ENCODE measurements around the gene TRRAP.
A peak's percentile ranks its signal among the peaks of the same experiment; 100 is the strongest.
"Not testable (repeated sequence)": the region's sequence is repeated elsewhere in the genome, so short reads cannot be mapped to it uniquely, and the experiment has no call there.

The TRRAP gene

DNA sequence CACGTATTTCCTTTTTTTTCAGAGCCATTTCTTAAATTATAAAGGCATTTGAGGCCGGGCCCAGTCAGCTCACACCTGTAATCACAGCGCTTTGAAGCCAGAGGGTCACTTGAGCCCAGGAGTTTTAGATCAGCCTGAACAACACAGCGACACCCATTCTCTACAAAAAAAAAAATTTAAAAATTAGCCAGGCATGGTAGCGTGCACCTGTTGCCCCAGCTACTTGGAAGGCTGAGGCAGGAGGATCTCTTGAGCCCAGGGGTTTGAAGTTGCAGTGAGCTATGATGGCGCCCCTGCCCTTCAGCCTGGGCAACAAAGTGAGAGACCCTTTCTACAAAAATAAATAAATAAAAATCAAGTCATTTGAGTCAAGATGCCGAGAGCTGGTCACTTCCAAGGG is 11.6 kb upstream of the TRRAP start:
- DNase-seq = no peak

DNA sequence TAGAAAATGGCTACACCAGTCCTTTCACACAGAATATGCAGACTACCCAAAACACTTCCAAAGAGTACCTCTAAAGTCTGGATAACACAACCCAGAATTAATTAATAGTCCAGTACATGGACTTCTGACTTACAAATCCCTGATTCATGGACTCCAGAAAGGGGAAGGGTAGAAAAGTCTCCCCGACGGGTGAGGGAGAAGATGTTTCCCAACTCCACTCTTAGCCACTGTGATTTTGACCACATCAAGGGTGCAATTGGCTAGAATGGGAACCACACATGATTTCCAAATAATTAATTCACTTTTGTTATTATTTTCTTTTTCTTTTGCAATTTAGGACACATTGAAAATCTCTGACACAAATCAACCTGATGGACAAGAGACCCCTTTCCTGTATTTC is 9.9 kb upstream of the TRRAP start:
- no peak for DNase-seq

DNA sequence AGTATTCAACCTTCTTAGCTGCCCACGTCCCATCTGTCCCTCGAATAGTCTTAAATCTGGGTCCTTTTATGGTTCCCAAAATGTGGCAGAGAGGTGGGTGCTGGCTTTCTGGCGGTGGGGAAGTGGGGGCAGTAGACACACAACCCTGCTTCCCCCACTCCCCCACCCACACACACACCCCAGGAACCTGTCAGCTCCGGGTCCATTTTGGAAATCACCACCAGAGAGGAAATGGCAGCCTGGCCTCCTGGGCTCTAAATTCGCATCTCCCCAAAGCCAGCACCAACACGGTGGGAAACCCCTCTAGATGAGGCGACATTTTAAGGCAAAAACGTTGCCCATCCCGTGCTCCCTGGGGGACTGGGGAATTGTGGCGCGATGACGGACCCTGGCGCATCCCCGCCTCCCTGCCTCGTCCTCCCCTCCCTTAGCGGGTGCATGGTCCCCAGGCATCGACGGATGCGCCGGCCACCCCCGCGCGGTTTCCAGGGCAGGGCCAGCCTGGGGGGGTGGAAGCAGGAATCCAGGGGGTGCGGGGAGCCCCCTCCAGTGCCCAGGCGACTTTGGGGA is 9.2 kb upstream of the TRRAP start:
- no peak for DNase-seq

- no peak for DNase-seq
These were observed 8.7 kb upstream of the TRRAP start, which contains the start of gene TMEM130 for GRCh38 chr7:98869597-98870120. Gene TMEM130 (minus strand): TSS chr7:98870014. CDS start chr7:98869861, 153 bp downstream.

DNA sequence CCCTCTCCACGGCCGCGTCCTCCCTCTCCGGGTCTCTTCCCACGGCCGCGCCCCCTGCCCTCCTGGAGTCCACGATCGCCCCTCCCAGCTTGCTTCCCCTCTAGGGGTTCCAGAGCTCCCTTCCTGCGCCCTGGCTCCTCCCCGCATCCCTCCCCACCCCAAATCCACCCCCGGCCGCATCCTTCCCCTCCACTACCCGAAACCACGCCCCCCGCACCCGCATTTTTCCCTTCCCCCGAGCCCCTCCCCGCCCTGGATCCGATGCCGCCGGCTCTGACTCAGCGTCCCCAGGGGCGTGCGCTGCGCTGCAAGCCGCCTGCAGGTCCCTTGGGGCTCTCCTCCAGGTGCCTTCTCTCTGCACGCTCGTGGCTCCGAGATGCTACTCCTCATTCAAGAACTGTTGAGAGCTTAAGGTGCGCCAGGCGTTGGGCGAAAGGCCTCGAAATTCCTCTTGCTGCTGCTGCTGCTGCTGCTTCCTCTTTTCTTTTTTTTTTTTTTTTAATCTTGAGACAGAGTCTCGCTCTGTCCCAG is 8.1 kb upstream of the TRRAP start:
- DNase-seq = peak; percentile 45

DNA sequence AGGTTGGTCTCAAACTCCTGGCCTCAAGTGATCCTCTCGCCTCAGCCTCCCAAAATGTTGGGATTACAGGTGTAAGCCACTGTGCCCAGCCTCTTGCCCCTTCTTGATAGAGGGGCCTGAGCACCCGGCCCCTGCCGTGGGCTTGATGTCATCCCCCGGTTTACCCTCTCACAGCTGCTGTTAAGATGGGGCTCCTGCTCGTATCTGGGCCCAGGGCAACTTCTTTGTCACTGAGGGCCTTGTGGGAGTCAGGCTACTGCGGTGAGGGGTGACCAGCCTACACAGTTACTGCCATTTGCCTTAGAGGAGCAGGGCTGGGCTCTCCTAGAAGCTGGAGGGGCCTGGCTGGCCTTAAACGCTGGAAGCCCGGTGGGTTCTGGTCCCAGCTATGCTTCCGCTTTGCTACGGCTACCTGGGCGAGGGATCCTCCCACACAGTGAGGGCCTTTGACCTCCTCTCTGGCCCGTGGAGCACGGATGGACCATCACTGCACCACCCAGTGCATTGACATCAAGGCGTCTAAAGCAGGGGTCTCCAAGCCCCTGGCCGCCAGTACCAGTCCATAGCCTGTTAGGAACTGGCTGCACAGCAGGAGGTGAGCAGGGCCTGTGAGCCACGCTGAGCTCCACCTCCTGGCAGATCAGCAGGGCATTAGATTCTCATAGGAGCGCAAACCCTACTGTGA is 7.4 kb upstream of the TRRAP start:
- no peak for DNase-seq

GRCh38 chr7:98872328-98872924 is 5.9 kb upstream of the TRRAP start:
- DNase-seq = peak; percentile 16

DNA sequence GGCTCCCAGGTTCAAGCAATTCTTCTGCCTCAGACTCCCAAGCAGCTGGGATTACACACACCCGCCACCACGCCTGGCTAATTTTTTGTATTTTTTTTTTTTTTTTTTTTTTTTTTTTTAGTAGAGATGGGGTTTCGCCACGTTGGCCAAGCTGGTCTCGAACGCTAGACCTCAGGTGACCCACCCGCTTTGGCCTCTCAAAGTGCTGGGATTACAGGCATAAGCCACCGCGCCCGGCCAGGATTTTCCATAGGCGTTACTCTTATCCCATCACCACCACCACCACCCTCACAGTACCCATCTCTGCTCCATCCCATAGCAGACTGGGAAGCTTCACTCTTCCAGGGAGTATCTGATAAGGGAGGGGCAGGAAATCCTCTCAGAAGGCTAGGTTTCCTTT is 4.7 kb upstream of the TRRAP start:
- not testable (repeated sequence) for DNase-seq

DNA sequence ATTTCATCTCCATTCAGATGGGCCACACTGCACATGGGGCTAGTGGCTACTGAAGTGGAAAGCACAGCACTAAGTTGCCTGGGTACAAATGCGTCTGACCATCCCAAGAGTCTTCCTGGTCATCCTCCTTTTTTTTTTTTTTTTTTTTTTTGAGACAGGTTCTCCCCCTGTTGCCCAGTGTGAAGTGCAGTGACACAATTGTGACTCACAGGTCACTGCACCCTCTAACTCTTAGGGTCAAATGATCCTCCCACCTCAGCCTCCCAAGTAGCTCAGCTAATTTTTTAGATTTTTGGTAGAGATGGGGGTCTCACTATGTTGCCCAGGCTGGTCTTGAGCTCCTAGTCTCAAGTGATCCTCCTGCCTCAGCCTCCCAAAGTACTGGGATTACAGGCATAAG is 3.4 kb upstream of the TRRAP start:
- no peak for DNase-seq

DNA sequence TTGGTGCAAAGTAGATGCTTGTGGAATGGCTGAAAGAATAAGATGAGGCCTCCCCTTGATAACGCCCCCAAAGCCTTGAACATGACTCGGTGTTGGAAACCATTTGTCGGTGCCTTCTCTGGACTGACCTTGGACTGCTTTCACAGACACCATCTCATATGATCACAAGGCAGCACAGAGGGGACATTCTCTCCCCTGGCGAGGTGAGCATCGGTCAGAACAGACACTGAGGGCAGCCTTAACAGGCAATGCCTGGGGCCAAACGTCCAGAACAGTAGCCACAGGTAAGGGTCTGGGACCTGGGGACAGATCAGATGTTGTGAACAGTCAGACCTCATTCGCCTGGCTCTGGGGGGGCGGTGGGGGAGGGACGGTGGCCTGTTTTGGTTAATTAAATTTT is 2.8 kb upstream of the TRRAP start:
- no peak for DNase-seq

DNA sequence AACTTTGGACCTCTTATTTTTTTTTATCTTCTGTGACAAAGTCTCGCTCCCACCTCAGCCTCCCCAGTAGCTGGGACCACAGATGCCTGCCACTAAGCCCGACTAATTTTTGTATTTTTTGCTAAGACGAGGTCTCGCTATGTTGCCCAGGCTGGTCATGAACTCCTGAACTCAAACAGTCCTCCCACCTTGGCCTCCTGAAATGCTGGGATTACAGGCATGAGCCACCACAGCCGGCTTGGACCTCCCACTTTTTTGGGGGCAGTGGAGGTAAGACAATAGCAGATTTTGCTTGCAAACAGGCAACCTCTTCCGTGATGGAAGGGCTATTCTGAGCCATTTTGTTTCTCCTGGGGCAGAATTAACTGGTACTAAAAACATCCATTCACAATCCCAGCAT is 1.2 kb upstream of the TRRAP start:
- no peak for DNase-seq

DNA sequence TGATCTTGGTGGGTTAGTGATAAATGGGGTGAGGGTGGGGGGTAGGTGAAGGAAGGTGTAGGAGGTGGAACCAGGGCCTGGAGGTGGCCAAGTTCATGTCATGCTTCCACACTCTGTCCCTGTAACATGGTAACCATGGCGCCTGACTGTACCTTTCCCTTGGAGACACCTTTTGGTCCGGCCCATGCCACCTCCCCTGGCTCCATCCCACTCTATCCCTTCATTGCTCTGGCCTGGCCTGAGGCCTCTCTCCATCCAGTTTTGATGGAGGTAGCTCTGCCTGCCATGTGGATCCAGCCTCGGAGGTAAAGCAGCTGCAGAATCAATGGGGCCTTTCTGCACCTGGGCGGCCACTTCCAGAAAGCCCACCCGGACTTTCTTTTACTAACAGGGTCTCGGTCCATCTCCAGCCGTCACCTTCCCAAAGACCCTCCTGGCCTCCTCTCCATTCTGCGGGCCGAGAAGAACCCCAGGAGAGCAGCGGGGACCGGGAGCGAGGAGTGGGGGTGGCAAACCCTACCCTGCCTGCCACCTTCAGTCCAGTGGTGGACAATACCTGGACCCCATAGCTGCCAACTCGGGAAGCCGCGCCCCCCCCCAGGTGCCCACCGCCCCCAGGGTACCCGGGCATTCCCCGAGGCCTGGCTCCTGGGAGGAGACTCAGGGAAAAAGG is 504 bp upstream of the TRRAP start:
- DNase-seq = no peak

DNA sequence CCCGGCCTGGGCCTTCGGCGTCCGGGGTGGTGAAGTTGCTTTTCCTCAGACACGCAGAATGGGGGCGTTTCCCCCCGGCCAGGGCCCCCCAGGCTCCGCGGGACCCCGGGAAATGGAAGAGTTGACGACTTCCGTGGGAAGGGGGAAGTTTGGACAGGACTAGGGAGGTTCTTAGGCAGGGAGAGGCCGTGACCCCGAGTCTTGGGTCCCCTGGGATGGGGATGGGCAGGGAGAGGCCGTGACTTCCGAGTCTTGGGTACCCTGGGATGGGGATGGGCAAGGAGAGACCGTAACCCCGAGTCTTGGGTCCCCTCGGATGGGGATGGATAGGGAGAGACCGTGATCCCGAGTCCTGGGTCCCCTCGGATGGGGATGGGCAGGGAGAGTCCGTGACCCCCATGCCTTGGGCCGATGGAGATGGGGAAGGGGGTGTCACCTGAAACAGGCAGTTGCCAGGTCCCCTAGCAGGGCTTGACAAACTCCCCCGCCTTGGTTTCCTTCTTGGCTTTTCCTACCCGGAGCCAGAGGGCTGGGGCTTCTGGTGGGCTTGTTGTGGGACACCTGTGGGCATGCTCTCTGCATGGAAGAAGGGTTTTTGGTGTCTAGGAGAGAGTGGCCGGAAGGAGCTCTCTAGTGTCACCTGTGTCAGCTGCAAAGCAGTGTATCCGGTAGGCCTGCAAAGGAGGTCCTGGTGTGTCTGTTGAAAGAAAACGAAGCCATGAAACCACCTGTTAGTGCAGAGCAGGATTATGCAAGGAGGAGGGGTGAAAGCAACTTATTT is 1.1 kb downstream of the TRRAP start:
- DNase-seq = peak; percentile 80

DNA sequence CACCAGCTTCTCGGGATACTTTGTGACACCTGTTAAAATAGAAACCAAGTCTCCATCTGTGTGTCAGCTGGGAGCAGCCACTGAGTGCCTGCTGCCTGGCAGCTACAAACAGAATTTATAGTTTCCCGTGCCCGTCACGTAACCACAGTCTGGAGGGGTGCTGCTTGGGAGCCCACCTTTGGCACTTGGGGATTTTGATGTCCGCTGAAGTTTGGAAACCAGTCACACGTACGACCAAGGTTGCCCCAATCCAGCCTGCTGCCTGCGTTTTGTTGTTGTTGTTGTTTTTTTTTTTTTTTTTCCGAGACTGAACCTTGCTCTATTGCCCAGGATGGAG is 1.6 kb downstream of the TRRAP start:
- DNase-seq = no peak

GRCh38 chr7:98880485-98880884 is 2.2 kb downstream of the TRRAP start:
- no peak for DNase-seq

- no peak for DNase-seq
These were observed 3.4 kb downstream of the TRRAP start for GRCh38 chr7:98881561-98882315.

DNA sequence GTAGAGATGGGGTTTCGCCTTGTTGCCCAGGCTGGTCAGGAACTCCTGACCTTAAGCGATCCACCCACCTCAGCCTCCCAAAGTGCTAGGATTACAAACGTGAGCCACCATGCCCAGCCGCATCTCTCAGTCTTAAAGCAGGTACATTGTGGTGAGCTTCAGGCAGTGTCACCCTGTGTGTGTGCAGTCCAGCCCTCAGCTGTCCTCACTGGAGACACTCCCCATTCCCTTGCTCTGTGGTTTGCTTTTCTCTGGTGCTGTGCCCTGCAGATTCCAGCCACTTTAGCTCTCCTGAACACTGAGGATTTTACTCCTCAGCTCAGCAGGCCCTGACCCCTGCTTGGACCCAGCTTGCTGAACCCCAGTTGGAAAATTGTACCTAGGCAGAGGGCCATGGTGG is 6.1 kb downstream of the TRRAP start:
- DNase-seq = no peak

- no peak for DNase-seq
These were observed 8.7 kb downstream of the TRRAP start for GRCh38 chr7:98887038-98887437.

GRCh38 chr7:98892609-98893008 is 14.3 kb downstream of the TRRAP start:
- DNase-seq = no peak

- no peak for DNase-seq
These were observed 21.5 kb downstream of the TRRAP start for GRCh38 chr7:98899816-98900215.

DNA sequence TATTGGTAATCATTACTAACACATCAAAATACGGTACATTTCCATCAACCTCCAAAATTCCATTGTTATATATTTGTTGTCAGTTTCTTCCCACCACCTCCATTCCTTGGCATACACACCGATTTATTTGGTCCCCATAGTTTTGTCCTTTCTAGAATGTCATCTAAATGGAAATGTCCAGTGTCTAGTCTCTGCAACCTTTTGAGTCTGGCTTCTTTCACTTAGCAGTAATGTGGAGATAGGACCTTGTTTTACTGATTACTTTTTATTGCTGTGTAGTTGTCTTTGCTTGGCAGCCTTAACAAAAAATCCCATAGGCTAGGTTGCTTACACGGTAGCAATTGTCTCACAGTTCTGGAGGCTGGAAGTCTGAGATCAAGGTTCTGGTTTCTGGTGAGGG is 22.5 kb downstream of the TRRAP start:
- no peak for DNase-seq

DNA sequence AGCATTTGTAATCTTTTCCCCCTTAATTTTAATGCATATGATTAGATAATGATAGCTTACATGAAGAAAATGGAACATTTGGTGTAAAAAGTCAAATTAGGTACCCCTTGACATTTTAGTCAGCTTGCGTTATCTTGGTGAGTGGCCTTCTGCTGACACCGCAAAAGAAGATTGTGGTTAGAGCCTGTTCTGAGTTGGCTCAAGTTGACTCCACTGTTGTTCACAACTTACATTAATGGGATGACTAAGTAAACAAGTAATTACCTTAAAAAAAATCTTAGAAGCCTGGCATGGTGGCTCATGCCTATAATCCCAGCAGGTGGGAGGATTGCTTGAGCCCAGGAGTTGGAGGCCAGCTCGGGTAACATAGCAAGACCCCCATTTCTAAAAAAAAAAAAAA is 24.2 kb downstream of the TRRAP start:
- no peak for DNase-seq

Data from central memory CD4-positive, alpha-beta T cell (primary cell).